SK-N-MC (cell line): ENCODE data around the gene FGF18.
"Not testable (repeated sequence)": the region's sequence is repeated elsewhere in the genome, so short reads cannot be mapped to it uniquely, and the experiment has no call there.

Source experiments
- DNase-seq: peaks from one replicate; pipeline ENCODE4 v3.0.0-alpha.2; 2011; ENCODE audit warnings: low read depth, low spot score
- H3K27ac ChIP-seq: fragments of 200-600 bp; sonication (generic); 2 replicates; pipeline ENCODE4 v1.5.1; 2016; ENCODE audit warnings: mixed run types
- H3K36me3 ChIP-seq: fragments of 200-600 bp; sonication (generic); 2 replicates; pipeline ENCODE4 v1.6.1; 2017; ENCODE audit warnings: antibody characterized with exemption, low read length, mixed read lengths; ENCODE audit not compliant: insufficient read depth
- H3K4me3 ChIP-seq: fragments of 200-600 bp; sonication (generic); 2 replicates; pipeline ENCODE4 v1.5.1; 2016
- H3K9ac ChIP-seq: fragments of 200-600 bp; sonication (generic); 2 replicates; pipeline ENCODE4 v1.8.0; 2017; ENCODE audit warnings: mixed run types, mixed read lengths; ENCODE audit not compliant: insufficient read length
- H3K9me3 ChIP-seq: fragments of 200-600 bp; sonication (generic); 2 replicates; pipeline ENCODE4 v1.6.1; 2017; ENCODE audit warnings: low read depth, mild to moderate bottlenecking, antibody characterized with exemption, low read length, moderate library complexity, mixed read lengths
- EZH2 ChIP-seq: fragments of 200-600 bp; sonication (generic); IDR thresholded peaks from one replicate; pipeline ENCODE4 v1.6.1; 2017; ENCODE audit warnings: antibody characterized with exemption
- FOXP2 ChIP-seq: optimal IDR thresholded peaks from 2 replicates; pipeline ENCODE3; 2011; ENCODE audit warnings: mild to moderate bottlenecking, moderate library complexity; ENCODE audit not compliant: insufficient read depth; ENCODE audit errors: extremely low read length, control extremely low read depth
- POLR2AphosphoS5 ChIP-seq: IDR thresholded peaks from 2 replicates; pipeline ENCODE4 v1.6.1; 2012; ENCODE audit warnings: mild to moderate bottlenecking, low read depth, low read length, borderline replicate concordance

The FGF18 gene, protein sequence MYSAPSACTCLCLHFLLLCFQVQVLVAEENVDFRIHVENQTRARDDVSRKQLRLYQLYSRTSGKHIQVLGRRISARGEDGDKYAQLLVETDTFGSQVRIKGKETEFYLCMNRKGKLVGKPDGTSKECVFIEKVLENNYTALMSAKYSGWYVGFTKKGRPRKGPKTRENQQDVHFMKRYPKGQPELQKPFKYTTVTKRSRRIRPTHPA

DNA sequence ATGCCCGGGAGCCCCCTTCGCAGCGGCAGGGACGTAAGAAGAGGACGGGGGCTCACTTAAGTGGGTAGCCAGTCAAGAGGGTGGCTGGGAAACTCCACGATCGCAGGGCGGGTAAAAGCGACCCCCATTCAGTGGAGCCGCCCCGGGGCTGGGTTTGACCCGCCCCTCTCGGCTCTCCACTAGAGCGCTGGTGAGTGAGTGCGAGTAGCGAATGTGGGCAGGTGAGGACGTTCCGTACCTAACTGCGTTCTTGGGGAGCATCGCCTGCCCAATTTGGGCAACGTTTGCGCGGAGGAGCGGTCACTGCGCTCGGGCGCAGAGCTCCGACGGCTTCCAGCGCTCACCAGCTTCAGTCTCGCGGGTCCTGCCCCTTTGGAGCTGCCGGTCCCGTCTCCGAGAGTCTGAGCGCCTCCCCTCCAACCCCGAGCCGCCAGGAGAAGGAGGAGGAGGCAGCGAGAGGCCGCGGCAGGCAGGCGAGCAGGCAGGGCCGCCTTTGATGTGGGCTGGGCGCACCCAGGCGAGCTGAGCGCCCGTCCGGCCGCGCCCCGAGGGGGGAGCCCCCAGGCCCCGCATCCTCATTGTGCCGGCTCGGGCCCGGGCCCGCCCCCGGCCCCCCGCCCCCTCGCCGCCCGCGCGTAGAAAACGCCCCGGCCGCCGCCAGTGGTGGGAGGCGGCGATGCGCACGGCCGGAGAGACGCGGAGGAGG lies at the start of gene FGF18:
Gene FGF18, plus strand, starts transcription at position 666 of the 706 bp plus-strand sequence. CDS start 553 bp downstream, outside the sequence.
- no peaks in the 10 kb centered on the region for H3K9me3 ChIP-seq
- H3K27ac ChIP-seq = no peak within 1 kb of the TSS
- H3K4me3 ChIP-seq = peak within 1 kb of the TSS; percentile 70
- no peak within 1 kb of the TSS for H3K9ac ChIP-seq
- H3K36me3 ChIP-seq = peaks cover 5% of the 10 kb centered on the region
- TF ChIP-seq POLR2AphosphoS5 (no peak), EZH2 (no peak), FOXP2 (no peak)
- no peak for DNase-seq

DNA sequence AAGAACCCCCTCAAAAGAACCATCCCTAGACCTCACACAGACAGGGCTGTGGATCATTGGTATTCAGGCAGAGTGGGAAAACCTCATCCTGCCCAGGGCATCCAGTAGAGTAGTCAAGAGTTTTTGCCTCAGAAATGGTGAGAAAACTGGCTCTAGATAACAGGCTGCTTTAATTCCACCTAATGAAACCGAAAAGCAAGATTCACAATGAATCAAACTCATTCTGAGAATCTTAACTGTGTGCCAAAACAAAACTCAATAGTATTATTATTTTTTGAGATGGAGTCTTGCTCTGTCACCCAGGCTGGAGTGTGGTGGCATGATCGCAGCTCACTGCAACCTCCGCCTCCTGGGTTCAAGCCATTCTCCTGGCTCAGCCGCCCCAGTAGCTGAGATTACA lies 49.5 kb upstream of the FGF18 start:
- Histone ChIP-seq H3K9me3 (no peaks in the 10 kb centered on the region), H3K27ac (no peak overlapping the region), H3K36me3 (no peaks in the 10 kb centered on the region), H3K9ac (no peak overlapping the region), H3K4me3 (no peak overlapping the region)
- TF ChIP-seq EZH2 (no peak), POLR2AphosphoS5 (no peak), FOXP2 (no peak)
- no peak for DNase-seq

GRCh38 chr5:171370881-171371280 lies 48.6 kb upstream of the FGF18 start:
- H3K9ac ChIP-seq, H3K36me3 ChIP-seq: not testable (repeated sequence)

GRCh38 chr5:171371326-171371725 lies 48.1 kb upstream of the FGF18 start:
- no peaks in the 10 kb centered on the region for H3K9me3 ChIP-seq
- H3K9ac ChIP-seq = no peak overlapping the region
- no peak overlapping the region for H3K4me3 ChIP-seq
- H3K36me3 ChIP-seq = no peaks in the 10 kb centered on the region
- TF ChIP-seq EZH2 (no peak), FOXP2 (no peak), POLR2AphosphoS5 (no peak)
- no peak for DNase-seq
- H3K27ac ChIP-seq = no peak overlapping the region

More at GRCh38 chr5:171370881-171371280, 48.6 kb upstream of the FGF18 start:
- not testable (repeated sequence) for H3K9me3 ChIP-seq, DNase-seq, H3K27ac ChIP-seq, H3K4me3 ChIP-seq

GRCh38 chr5:171379961-171380360 lies 39.5 kb upstream of the FGF18 start:
- Histone ChIP-seq H3K27ac (no peak overlapping the region), H3K9ac (no peak overlapping the region), H3K9me3 (no peaks in the 10 kb centered on the region), H3K4me3 (no peak overlapping the region), H3K36me3 (no peaks in the 10 kb centered on the region)
- no peak for DNase-seq
- TF ChIP-seq EZH2 (no peak), FOXP2 (no peak), POLR2AphosphoS5 (no peak)

DNA sequence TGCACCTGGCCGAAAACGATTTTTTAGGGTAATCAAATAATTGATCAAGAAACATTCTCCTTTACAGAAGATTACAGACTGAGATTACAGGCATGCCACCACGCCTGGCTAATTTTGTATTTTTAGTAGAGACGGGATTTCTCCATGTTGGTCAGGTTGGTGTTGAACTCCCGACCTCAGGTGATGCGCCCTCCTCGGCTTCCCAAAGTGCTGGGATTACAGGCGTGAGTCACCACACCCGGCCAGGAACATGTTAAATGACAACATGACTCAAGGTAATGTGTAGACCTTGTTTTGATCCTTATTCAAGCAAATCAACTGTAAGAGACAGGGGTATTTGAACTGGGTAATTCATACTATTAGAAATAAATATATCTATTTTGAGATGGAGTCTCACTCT lies 35.0 kb upstream of the FGF18 start:
- not testable (repeated sequence) for H3K27ac ChIP-seq, H3K4me3 ChIP-seq, H3K9me3 ChIP-seq, DNase-seq, H3K9ac ChIP-seq
- H3K36me3 ChIP-seq = peaks cover 13% of the 10 kb centered on the region

DNA sequence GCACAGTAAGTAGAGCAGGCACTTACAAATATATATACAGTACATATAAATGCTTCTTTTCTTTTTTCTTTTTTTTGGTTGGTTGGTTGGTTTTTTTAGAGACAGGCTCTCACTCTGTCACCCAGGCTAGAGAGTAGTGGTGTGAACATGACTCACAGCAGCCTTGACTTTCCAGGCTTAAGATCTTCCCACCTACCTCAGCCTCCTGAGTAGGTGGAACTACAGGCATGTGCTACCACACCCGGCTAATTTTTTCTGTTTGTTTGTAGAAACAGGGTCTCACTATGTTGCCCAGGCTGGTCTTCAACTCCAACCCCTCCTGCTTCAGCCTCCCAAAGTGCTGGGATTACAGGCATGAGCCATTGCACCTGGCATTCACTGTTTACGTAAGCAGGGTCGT lies 34.4 kb upstream of the FGF18 start:
- not testable (repeated sequence) for H3K9ac ChIP-seq, DNase-seq, H3K4me3 ChIP-seq, H3K9me3 ChIP-seq, H3K27ac ChIP-seq
- H3K36me3 ChIP-seq = peaks cover 18% of the 10 kb centered on the region

DNA sequence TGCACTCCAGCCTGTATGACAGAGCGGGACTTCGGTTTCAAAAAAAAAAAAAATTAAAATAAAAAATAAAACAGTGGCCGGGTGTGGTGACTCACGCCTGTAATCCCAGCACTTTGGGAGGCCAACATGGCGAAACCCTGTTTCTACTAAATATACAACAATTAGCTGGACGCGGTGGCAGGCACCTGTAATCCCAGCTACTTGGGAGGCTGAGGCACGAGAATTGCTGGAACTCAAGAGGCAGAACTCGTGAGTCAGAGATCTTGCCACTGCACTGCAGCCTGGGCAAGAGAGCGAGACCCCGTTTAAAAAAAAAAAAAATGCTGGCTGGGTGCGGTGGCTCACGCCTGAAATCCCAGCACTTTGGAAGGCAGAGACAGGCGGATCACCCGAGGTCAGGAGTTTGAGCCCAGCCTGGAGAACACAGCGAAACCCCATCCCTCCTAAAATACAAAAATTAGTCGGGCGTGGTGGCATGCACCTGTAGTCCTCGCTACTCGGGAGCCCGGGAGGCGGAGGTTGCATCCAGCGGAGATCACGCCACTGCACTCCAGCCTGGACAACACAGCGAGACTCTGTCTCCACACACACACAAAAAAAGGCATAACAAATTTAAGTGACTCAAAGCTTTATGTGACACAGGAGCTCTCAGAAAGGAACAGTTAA lies 33.3 kb upstream of the FGF18 start:
- H3K4me3 ChIP-seq = peak overlapping the region; percentile 98
- H3K27ac ChIP-seq = no peak overlapping the region
- no peaks in the 10 kb centered on the region for H3K9me3 ChIP-seq
- TF ChIP-seq FOXP2 (no peak), EZH2 (no peak), POLR2AphosphoS5 (no peak)
- DNase-seq = no peak
- peak overlapping the region; percentile 100 for H3K9ac ChIP-seq
- peaks cover 30% of the 10 kb centered on the region for H3K36me3 ChIP-seq

GRCh38 chr5:171386861-171387344 lies 32.5 kb upstream of the FGF18 start:
- Histone ChIP-seq H3K4me3 (peak overlapping the region; percentile 98), H3K36me3 (peaks cover 38% of the 10 kb centered on the region), H3K27ac (peak overlapping the region; percentile 97), H3K9me3 (no peaks in the 10 kb centered on the region), H3K9ac (peak overlapping the region; percentile 100)
- no peak for DNase-seq
- TF ChIP-seq EZH2 = no peak
- no peak for TF ChIP-seq FOXP2
- TF ChIP-seq POLR2AphosphoS5 = no peak
